GM19035 (cell line): Measurements from ENCODE around the gene ENO1.
"Not testable (repeated sequence)": the region's sequence is repeated elsewhere in the genome, so short reads cannot be mapped to it uniquely, and the experiment has no call there.

Experiments used
- ATAC-seq: cut with Tn5 transposase; IDR thresholded peaks from one replicate; pipeline ENCODE4 v1.9.1; 2021; ENCODE audit not compliant: unreplicated experiment

Gene ENO1

GRCh38 chr1:8897505-8897904 is 19.0 kb upstream of the ENO1 start:
- not testable (repeated sequence) for ATAC-seq

GRCh38 chr1:8896775-8897174 is 18.3 kb upstream of the ENO1 start:
- ATAC-seq = not testable (repeated sequence)

GRCh38 chr1:8892026-8892425 is 13.5 kb upstream of the ENO1 start:
- ATAC-seq = no peak

GRCh38 chr1:8891401-8891800 is 12.9 kb upstream of the ENO1 start:
- ATAC-seq = no peak

GRCh38 chr1:8889925-8890785 is 11.7 kb upstream of the ENO1 start:
- ATAC-seq = no peak

- ATAC-seq = no peak
Observed at GRCh38 chr1:8889103-8889846, 10.8 kb upstream of the ENO1 start.

GRCh38 chr1:8886589-8886988 is 8.1 kb upstream of the ENO1 start:
- no peak for ATAC-seq

GRCh38 chr1:8886031-8886524 is 7.6 kb upstream of the ENO1 start:
- ATAC-seq = not testable (repeated sequence)

GRCh38 chr1:8884105-8884504 is 5.6 kb upstream of the ENO1 start:
- not testable (repeated sequence) for ATAC-seq

GRCh38 chr1:8883491-8883890 is 5.0 kb upstream of the ENO1 start:
- ATAC-seq = no peak

- ATAC-seq = no peak
Observed at GRCh38 chr1:8879922-8880676, 1.6 kb upstream of the ENO1 start.

GRCh38 chr1:8879464-8879921 is 1.0 kb upstream of the ENO1 start:
- ATAC-seq = no peak

GRCh38 chr1:8878698-8879463 is 395 bp upstream of the ENO1 start:
- ATAC-seq = peak; percentile 68

GRCh38 chr1:8876087-8876486 is 2.4 kb downstream of the ENO1 start:
- ATAC-seq = no peak

GRCh38 chr1:8875216-8875861 is 3.1 kb downstream of the ENO1 start:
- no peak for ATAC-seq

GRCh38 chr1:8874230-8875201 is 4.0 kb downstream of the ENO1 start:
- no peak for ATAC-seq

- ATAC-seq = no peak
Observed at GRCh38 chr1:8873506-8874229, 4.8 kb downstream of the ENO1 start.

- ATAC-seq = no peak
Observed at GRCh38 chr1:8873001-8873400, 5.5 kb downstream of the ENO1 start.
